ENCODE measurements around the gene RGS7.

Gene RGS7

GRCh38 chr1:240935920-240936319 lies 421.1 kb downstream of the RGS7 start:
- no peaks in the 10 kb centered on the region for H3K27me3 ChIP-seq (ENCODE audit: insufficient read depth, low read depth, severe bottlenecking)
- H3K4me3 ChIP-seq (ENCODE audit: low read depth, low read length): no peak overlapping the region
- H3K27ac ChIP-seq: no peak overlapping the region
- no peak for TF ChIP-seq CTCF (IDR thresholded peaks at IDR 0.05; ENCODE audit: low read depth, low read length)
- H3K9me3 ChIP-seq (ENCODE audit: severe bottlenecking): peaks cover 13% of the 10 kb centered on the region
- peak; percentile 56 for DNase-seq
- H3K36me3 ChIP-seq: no peaks in the 10 kb centered on the region

GRCh38 chr1:240931031-240931430 lies 426.0 kb downstream of the RGS7 start:
- H3K27ac ChIP-seq: no peak overlapping the region
- H3K36me3 ChIP-seq: no peaks in the 10 kb centered on the region
- no peak for DNase-seq
- H3K27me3 ChIP-seq (ENCODE audit: insufficient read depth, low read depth, severe bottlenecking): no peaks in the 10 kb centered on the region
- H3K9me3 ChIP-seq (ENCODE audit: severe bottlenecking): no peaks in the 10 kb centered on the region
- H3K4me3 ChIP-seq (ENCODE audit: low read depth, low read length): no peak overlapping the region
- TF ChIP-seq CTCF (IDR thresholded peaks at IDR 0.05; ENCODE audit: low read depth, low read length): no peak

- H3K27ac ChIP-seq: no peak overlapping the region
- no peak for TF ChIP-seq CTCF (IDR thresholded peaks at IDR 0.05; ENCODE audit: low read depth, low read length)
- H3K9me3 ChIP-seq (ENCODE audit: severe bottlenecking): peaks cover 3% of the 10 kb centered on the region
- H3K4me3 ChIP-seq (ENCODE audit: low read depth, low read length): no peak overlapping the region
- no peak for DNase-seq
- no peaks in the 10 kb centered on the region for H3K27me3 ChIP-seq (ENCODE audit: insufficient read depth, low read depth, severe bottlenecking)
- no peaks in the 10 kb centered on the region for H3K36me3 ChIP-seq
These were observed 428.7 kb downstream of the RGS7 start for GRCh38 chr1:240928265-240928664.

- Histone ChIP-seq H3K4me3 (ENCODE audit: low read depth, low read length) (no peak overlapping the region), H3K9me3 (ENCODE audit: severe bottlenecking) (peaks cover 3% of the 10 kb centered on the region), H3K36me3 (no peaks in the 10 kb centered on the region), H3K27me3 (ENCODE audit: insufficient read depth, low read depth, severe bottlenecking) (no peaks in the 10 kb centered on the region), H3K27ac (no peak overlapping the region)
- no peak for TF ChIP-seq CTCF (IDR thresholded peaks at IDR 0.05; ENCODE audit: low read depth, low read length)
- no peak for DNase-seq
These were observed 429.2 kb downstream of the RGS7 start for GRCh38 chr1:240927821-240928220.

GRCh38 chr1:240925273-240925672 lies 431.7 kb downstream of the RGS7 start:
- peaks cover 3% of the 10 kb centered on the region for H3K9me3 ChIP-seq (ENCODE audit: severe bottlenecking)
- H3K4me3 ChIP-seq (ENCODE audit: low read depth, low read length): no peak overlapping the region
- no peak for DNase-seq
- H3K36me3 ChIP-seq: no peaks in the 10 kb centered on the region
- TF ChIP-seq CTCF (IDR thresholded peaks at IDR 0.05; ENCODE audit: low read depth, low read length): no peak
- no peak overlapping the region for H3K27ac ChIP-seq
- H3K27me3 ChIP-seq (ENCODE audit: insufficient read depth, low read depth, severe bottlenecking): no peaks in the 10 kb centered on the region

- no peak overlapping the region for H3K27ac ChIP-seq
- H3K9me3 ChIP-seq (ENCODE audit: severe bottlenecking): no peaks in the 10 kb centered on the region
- no peak for TF ChIP-seq CTCF (IDR thresholded peaks at IDR 0.05; ENCODE audit: low read depth, low read length)
- H3K4me3 ChIP-seq (ENCODE audit: low read depth, low read length): no peak overlapping the region
- H3K27me3 ChIP-seq (ENCODE audit: insufficient read depth, low read depth, severe bottlenecking): no peaks in the 10 kb centered on the region
- no peaks in the 10 kb centered on the region for H3K36me3 ChIP-seq
- no peak for DNase-seq
These were observed 439.0 kb downstream of the RGS7 start for GRCh38 chr1:240917976-240918375.

Data from WERI-Rb-1 (cell line).